HG03108 (cell line): Measurements from ENCODE around the gene RARA.
"Not testable (repeated sequence)": the region's sequence is repeated elsewhere in the genome, so short reads cannot be mapped to it uniquely, and the experiment has no call there.

Source experiments
- ATAC-seq: cut with Tn5 transposase; IDR thresholded peaks from one replicate; pipeline ENCODE4 v1.9.1; 2021; ENCODE audit warnings: moderate library complexity; ENCODE audit not compliant: unreplicated experiment

RARA gene

DNA sequence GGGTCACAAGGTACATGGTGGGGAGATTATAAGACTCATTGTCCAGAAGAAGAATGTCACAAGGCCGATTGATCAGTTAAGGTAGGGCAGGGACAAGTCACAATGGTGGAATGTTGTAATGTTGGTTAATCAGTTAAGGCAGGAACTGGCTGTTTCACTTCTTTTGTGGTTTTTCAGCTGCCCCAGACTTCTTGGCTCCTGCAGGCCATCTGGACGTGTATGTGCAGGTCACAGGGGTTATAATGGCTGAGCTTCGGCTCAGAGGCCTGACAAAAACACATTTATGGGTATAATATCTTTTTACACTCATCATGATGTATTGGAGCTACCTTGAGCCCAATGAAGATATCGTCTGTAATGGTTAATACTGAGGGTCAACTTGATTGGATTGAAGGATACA lies 63.7 kb downstream of the RARA start:
- not testable (repeated sequence) for ATAC-seq

DNA sequence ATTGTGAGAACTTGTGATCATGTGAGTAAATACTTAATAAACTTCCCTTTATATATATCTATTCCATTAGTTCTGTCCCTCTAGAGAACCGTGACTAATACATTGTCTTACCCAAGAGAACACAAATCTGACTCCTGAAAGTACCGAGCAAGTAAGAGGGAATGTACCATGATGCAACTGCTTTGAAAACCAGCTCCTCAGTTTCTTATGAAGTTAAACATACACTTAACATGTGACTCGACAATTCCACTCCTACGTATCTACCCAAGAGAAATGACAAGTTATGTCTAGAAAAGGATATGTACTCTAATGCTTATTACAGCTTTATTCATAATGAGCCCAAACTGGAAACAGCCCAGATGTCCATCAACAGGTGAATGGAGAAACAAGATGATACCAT lies 64.3 kb downstream of the RARA start:
- ATAC-seq: no peak

DNA sequence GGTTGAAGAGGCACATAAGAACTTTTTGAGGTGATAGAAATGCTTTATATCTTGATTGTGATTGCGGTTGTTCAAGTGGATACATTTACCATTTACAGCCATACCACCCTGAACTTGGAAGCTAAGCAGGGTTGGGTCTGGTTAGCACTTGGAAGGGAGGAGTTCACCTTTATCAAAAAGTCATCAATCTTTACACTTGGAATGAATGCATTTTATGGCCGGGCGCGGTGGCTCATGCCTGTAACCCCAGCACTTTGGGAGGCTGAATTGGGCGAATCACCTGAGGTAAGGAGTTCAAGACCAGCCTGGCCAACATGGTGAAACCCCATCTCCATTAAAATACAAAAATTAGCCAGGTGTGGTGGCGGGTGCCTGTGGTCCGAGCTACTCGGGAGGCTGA lies 65.0 kb downstream of the RARA start:
- no peak for ATAC-seq

DNA sequence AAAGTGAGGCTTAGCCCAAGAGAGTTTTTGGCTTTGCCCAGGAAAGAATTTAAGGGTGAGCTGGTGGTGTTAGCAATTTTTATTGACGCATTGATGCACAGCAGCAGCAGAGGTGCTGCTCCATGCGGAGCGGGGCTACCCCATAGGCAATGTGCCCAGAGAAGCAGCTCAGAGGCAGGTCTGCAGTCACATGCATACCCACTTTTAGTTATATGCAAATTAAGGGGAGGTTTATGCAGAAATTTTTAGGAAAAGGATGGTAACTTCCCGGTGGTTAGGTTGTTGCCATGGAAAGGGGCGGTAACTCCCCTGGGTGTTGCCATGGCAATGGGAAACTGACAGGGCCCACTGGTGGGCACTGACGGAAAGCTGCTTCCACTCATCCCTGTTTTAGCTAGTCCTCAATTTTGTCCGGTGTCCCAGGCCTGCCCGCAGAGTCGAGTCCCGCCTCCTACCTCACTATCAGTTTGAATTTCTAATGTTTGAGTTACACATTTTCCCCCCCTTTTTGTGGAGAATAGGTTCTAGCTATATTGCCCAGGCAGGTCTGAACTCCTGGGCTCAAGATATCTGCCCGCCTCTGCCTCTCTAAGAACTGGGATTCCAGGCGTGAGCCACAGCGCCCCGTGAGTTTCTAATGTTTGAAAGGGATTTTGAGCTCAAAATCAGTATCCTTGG lies 66.0 kb downstream of the RARA start:
- no peak for ATAC-seq

DNA sequence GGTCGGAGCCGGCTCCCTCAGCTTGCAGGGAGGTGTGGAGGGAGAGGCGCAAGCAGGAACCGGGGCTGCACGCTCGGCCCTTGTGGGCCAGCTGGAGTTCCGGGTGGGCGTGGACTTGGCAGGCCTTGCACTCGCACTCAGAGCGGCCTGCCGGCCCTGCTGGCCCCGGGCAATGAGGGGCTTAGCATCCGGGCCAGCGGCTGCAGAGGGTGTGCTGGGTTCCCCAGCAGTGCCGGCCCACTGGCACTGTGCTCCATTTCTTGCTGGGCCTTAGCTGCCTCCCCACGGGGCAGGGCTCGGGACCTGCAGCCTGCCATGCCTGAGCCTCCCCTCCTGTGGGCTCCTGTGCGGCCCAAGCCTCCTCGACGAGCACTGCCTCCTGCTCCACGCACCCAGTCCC lies 66.8 kb downstream of the RARA start:
- not testable (repeated sequence) for ATAC-seq

DNA sequence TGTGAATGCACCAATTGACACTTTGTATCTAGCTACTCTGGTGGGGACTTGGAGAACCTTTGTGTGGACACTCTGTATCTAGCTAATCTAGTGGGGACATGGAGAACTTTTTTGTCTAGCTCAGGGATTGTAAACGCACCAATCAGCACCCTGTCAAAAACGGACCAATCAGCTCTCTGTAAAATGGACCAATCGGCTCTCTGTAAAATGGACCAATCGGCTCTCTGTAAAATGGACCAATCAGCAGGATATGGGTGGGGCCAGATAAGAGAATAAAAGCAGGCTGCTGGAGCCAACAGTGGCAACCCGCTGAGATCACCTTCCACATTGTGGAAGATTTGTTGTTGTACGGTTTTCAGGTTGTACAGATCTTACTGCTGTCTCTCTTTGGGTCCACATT lies 67.6 kb downstream of the RARA start:
- not testable (repeated sequence) for ATAC-seq

DNA sequence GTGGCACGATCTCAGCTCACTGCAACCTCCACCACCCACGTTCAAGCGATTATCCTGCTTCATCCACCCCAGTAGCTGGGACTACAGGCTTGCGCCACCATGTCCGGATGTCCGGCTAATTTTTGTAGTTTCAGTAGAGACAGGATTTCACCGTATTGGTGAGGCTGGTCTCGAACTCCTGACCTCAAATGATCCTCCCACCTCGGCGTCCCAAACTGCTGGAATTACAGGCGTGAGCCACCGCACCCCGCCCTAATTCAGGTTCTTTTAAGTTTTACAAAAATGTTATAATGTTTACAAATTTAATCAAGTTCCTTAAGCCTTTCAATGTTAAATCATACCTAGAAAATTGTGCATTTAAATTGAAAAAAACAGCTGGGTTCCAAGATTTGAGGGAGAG lies 68.9 kb downstream of the RARA start:
- ATAC-seq: no peak

DNA sequence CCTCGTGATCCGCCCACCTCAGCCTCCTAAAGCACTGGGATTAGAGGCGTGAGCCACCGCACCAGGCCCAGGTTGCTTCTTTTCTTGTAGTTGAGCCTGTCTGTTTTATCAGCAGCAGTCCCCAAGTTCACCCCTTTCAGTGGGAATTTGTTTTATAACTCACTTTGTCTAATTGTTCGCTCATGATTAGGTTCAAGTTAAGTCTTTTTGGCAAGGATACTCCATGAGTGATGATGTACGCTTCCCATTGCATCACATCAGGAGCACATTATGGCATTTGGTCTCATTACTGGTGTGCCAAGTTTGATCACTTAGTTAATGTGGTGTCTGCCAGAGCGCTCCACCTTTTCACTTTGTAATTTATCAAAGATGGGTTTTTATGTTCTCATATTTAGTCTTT lies 70.0 kb downstream of the RARA start:
- ATAC-seq: no peak

DNA sequence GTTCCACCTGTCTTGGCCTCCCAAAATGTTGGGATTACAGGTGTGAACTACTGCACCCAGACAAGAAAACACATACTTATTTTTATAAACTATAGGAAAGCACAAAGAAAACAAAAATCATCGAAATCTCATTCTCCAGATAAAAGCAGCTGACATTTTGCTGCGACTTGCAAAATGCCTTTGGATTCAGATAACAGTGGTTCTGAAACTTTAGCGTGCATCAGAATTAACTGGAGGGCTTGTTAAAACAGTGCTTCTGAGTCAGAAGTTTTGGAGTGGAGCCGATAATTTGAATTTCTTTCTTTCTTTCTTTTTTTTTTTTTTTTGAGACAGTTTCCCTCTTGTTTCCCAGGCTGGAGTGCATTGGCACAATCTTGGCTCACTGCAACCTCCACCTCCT lies 73.3 kb downstream of the RARA start:
- ATAC-seq: no peak

DNA sequence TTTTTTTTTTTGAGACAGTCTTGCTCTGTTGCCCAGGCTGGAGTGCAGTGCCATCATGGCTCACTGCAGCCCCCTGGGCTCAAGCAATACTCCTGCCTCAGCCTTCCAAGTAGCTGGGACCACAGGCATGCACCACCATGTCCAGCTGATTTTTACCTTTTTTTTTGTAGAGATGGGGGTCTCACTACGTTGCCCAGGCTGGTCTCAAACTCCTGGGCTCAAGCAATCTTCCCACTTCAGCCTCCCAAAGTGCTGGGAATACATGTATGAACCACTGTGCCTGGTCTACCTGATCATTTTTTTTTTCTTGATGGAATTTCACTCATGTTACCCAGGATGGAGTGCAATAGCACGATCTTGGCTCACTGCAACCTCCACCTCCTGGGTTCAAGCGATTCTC lies 77.6 kb downstream of the RARA start:
- ATAC-seq: not testable (repeated sequence)

DNA sequence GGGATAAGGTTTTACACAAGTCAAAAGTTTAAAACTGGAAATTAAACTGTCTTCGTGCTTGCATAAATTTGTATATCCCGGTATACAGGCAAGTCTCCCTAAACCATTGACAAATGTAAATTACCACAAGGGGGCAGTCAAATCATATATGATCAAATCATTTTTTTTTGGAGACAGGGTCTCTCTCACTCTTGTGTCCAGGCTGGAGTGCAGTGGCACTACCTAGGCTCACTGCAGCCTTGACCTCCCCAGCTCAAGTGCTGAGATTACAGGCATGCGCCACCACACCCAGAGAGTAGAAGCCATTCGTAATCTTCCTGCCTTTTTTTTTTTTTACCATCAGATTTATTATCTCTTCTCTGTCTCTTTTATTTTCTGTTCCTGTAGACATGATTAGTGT lies 90.2 kb downstream of the RARA start:
- no peak for ATAC-seq

DNA sequence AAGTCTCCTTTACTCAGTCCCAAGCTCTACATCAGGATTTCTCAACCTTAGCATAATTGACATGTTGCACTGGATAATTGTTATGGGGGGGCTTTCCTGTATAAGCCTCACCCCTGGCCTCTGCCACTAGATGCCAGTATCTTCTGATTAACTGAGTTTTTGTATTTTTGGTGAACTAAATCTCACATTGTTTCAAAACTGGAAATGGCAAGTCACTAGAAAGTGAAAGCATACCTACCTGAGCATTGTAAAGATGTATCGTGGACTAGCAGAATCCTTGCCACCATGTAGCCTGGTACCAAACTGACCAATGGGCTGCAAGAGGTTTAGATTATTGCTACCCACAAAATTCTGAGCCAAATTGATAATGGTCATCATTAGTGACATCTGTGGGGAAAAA lies 93.7 kb downstream of the RARA start:
- no peak for ATAC-seq

DNA sequence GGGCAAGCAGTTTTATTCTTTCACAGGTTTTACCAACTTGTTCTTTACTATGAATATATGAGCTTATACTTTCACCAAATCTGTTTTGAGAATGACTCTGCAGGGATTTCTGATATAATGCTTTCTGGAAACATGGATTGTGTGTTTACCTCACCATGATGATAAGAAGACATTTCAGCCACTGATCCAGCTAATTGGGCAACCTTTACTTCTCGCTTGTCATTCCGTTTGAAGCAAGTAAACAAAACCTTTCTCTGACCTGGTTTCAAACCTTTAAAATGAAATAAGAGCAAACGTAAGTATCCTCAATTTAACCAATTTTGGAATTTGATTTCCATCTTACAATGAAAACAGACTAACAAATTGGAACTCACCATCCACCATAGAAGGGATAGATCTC lies 95.0 kb downstream of the RARA start:
- ATAC-seq: no peak
